ENCODE measurements around the gene ATP5ME.

- TF ChIP-seq CTCF (conservative IDR thresholded peaks at IDR 0.05; ENCODE audit: low read length) (no peak), EZH2phosphoT487 (IDR thresholded peaks at IDR 0.05; ENCODE audit: borderline replicate concordance, low read depth, low read length) (no peak)
Measured at GRCh38 chr4:685679-686412, 11.8 kb upstream of the ATP5ME start.
